Progenitor cell of endocrine pancreas (in vitro differentiated cells): ENCODE data around the gene DBR1. TPM values are rescaled to one million over a fixed set of nuclear protein-coding genes. Genes with fewer than 3 reads are reported as not detected.
A peak's percentile ranks its signal among the peaks of the same experiment; 100 is the strongest.

ENCODE experiments used
- DNase-seq: peaks from one replicate; pipeline ENCODE4 v3.0.0; 2021; ENCODE audit warnings: low spot score; ENCODE audit not compliant: unreplicated experiment
- H3K27ac Mint-ChIP-seq: 2 replicates; pipeline ENCODE4 v1.8.0; 2021; ENCODE audit warnings: mild to moderate bottlenecking, moderate library complexity, mixed read lengths
- H3K27me3 Mint-ChIP-seq: 2 replicates; pipeline ENCODE4 v1.8.0; 2021; ENCODE audit warnings: mixed read lengths
- H3K36me3 Mint-ChIP-seq: 2 replicates; pipeline ENCODE4 v1.8.0; 2022; ENCODE audit warnings: mixed read lengths; ENCODE audit not compliant: insufficient read depth
- H3K4me1 Mint-ChIP-seq: 2 replicates; pipeline ENCODE4 v1.8.0; 2021; ENCODE audit warnings: low read depth, mixed read lengths
- H3K4me3 Mint-ChIP-seq: 2 replicates; pipeline ENCODE4 v1.8.0; 2021; ENCODE audit warnings: low read depth, mild to moderate bottlenecking, moderate library complexity, mixed read lengths
- H3K9me3 Mint-ChIP-seq: 2 replicates; pipeline ENCODE4 v1.8.0; 2021; ENCODE audit warnings: low read depth, mixed read lengths
- long read RNA-seq: library from polyadenylated mRNA; unstranded; transcript quantifications from one replicate; pipeline ENCODE4 v2.0.0, GENCODE V29; 2020
- total RNA-seq: library from RNA; stranded (reverse); gene quantifications from 2 replicates; pipeline ENCODE4 v1.2.1, GENCODE V29; 2021
- TF ChIP-seq, protein P1 (sequence below): fragments of 200-600 bp; sonication (generic); IDR thresholded peaks from one replicate; pipeline ENCODE4 v1.5.0; 2021; ENCODE audit warnings: antibody characterized with exemption, mild to moderate bottlenecking; ENCODE audit not compliant: unreplicated experiment

The DBR1 gene
- total RNA-seq, result 31.8 and 34.2 TPM in 2 replicates
- long read RNA-seq, transcript DBR1-201 (8 exons, 2,666 nt), result major isoform, 221 of 249 reads
- long read RNA-seq, partial matches to known transcripts, result 5 of 249 reads
- long read RNA-seq, other reads (novel, unspliced or antisense), result 23 of 249 reads

DNA sequence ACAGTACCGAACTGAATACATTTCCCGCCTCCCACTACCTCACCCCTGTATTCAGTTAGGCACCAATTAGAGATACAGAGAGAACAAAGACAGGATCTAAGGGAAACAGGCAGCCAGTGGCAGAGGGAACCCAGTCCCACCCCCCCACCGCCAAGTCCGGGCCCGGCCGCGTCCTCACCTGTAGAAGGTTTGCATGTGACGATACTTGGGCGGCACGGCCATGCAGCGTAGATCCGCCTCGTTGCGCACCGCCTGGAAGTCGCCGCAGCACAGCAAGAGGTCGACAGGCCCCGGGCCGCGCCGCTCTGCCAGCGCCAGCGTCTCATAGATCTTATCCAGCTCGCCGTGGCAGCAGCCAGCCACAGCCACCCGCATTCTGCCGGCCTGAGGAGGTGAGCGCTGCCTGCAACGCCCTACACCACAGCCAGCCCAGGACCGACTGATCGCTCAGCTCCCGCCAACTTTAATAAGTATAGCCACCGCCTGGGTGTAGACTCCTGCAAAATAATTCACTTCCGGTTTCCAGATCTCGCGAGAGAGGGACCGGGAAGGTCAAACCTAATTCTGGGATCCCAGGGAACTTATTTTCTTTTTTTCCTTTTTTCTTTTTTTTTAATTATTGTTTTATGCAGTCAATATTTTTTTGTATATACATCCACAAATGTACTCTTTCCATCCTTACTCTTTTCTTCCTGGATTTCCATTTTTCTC is at the start of gene DBR1:
Gene DBR1, minus strand, starts transcription at position 501 of the 711 bp plus-strand sequence. Its CDS starts 126 bp downstream, at position 375.
- H3K4me1 Mint-ChIP-seq, result peaks cover 14% of the 10 kb centered on the region
- peak within 1 kb of the TSS; percentile 98 for H3K27ac Mint-ChIP-seq
- H3K36me3 Mint-ChIP-seq, result peaks cover 10% of the 10 kb centered on the region
- H3K4me3 Mint-ChIP-seq, result peak within 1 kb of the TSS; percentile 97
- H3K9me3 Mint-ChIP-seq, result no peaks in the 10 kb centered on the region
- TF ChIP-seq, protein P1, sequence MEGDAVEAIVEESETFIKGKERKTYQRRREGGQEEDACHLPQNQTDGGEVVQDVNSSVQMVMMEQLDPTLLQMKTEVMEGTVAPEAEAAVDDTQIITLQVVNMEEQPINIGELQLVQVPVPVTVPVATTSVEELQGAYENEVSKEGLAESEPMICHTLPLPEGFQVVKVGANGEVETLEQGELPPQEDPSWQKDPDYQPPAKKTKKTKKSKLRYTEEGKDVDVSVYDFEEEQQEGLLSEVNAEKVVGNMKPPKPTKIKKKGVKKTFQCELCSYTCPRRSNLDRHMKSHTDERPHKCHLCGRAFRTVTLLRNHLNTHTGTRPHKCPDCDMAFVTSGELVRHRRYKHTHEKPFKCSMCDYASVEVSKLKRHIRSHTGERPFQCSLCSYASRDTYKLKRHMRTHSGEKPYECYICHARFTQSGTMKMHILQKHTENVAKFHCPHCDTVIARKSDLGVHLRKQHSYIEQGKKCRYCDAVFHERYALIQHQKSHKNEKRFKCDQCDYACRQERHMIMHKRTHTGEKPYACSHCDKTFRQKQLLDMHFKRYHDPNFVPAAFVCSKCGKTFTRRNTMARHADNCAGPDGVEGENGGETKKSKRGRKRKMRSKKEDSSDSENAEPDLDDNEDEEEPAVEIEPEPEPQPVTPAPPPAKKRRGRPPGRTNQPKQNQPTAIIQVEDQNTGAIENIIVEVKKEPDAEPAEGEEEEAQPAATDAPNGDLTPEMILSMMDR, result no peak
- DNase-seq, result peak; percentile 71
- H3K27me3 Mint-ChIP-seq, result no peaks in the 10 kb centered on the region

DNA sequence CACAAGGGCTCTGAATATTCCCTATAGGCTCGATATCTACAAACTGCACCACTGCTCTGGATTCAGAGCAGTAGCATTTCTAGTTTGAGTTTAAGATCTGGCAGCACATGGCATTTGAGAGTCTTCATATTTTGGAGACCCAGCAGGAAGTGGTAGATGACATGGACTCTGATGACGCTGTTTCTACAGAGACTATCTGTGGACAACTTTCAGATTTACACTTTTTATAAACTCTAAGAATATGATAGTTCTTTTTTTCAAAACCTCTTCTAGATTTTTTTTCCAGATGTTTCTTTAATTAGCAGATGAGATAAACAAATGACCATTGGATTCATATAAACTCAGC is 48.2 kb upstream of the DBR1 start:
- Mint-ChIP-seq H3K4me3 (no peak overlapping the region), H3K27ac (no peak overlapping the region), H3K4me1 (peaks cover 22% of the 10 kb centered on the region), H3K9me3 (no peaks in the 10 kb centered on the region), H3K27me3 (no peaks in the 10 kb centered on the region), H3K36me3 (peaks cover 20% of the 10 kb centered on the region)
- TF ChIP-seq, protein P1, result no peak
- no peak for DNase-seq

DNA sequence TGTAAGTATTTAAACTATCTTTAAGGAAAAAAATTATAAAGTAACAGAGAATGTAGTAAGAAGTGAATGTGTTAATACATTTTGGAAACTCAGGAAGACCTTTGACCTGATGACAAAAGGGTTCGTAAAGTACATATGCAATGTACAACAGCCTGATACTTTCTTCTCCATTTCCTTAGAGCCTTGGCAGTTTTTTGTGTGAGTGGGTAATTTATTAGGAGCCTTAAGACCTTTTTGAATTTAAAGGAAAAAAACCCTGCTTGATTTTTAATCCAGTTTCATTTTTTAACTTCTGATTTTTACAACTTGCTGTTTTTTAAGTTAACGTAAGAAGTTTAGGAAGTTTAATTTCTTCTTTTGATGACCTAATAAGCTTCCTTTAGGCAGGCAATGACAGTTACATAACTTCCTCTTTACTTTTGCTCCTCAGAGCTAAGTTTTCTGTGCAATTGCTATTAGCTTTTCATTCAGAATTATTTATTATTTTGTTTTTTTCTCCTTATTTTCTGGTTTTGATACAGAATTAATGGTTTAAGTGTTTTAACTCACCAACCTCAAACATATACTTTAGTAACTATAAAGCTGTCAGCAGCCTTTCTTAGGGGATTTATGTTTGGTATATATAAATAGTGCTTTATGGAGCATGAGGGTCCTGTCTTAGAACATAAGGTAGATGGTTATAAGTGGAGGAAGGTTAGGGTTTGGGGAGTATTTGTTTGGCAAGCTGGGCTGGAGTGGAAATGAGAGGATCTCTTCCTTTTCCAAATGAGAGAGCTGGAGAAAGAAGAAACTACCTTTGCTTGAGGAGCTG is 47.6 kb upstream of the DBR1 start:
- Mint-ChIP-seq H3K36me3 (peaks cover 18% of the 10 kb centered on the region), H3K4me3 (no peak overlapping the region), H3K27ac (no peak overlapping the region), H3K4me1 (peaks cover 28% of the 10 kb centered on the region), H3K27me3 (no peaks in the 10 kb centered on the region), H3K9me3 (no peaks in the 10 kb centered on the region)
- no peak for DNase-seq
- TF ChIP-seq, protein P1, result no peak

GRCh38 chr3:138220788-138221187 is 46.1 kb upstream of the DBR1 start:
- TF ChIP-seq, protein P1, result no peak
- H3K36me3 Mint-ChIP-seq, result peaks cover 15% of the 10 kb centered on the region
- H3K27ac Mint-ChIP-seq, result no peak overlapping the region
- peaks cover 33% of the 10 kb centered on the region for H3K4me1 Mint-ChIP-seq
- no peaks in the 10 kb centered on the region for H3K27me3 Mint-ChIP-seq
- H3K4me3 Mint-ChIP-seq, result no peak overlapping the region
- H3K9me3 Mint-ChIP-seq, result no peaks in the 10 kb centered on the region
- no peak for DNase-seq

DNA sequence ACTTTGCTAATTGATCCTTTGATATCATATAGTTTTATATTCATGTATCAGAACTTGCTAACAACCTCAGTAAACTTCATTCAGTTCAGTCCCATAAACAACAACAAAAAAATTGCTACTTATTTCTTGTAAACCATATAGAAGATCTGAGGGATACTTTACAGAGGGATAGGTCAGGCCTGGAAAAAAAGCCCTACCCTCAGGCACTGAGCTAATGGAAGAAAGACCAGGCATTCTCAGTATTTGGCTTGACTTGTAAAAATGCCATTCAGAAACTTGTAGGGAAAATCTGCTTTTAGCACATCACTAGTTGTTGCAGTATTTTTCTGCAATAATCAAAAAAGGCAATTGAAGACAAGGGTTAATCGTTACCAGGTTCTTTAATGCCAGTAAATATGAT is 45.5 kb upstream of the DBR1 start:
- TF ChIP-seq, protein P1, result no peak
- Mint-ChIP-seq H3K4me1 (peaks cover 33% of the 10 kb centered on the region), H3K27ac (no peak overlapping the region), H3K27me3 (no peaks in the 10 kb centered on the region), H3K36me3 (peaks cover 11% of the 10 kb centered on the region), H3K4me3 (no peak overlapping the region), H3K9me3 (no peaks in the 10 kb centered on the region)
- DNase-seq, result no peak
